ENCODE results near the gene PCCA.
"Not testable (repeated sequence)": the region's sequence is repeated elsewhere in the genome, so short reads cannot be mapped to it uniquely, and the experiment has no call there.

PCCA gene

DNA sequence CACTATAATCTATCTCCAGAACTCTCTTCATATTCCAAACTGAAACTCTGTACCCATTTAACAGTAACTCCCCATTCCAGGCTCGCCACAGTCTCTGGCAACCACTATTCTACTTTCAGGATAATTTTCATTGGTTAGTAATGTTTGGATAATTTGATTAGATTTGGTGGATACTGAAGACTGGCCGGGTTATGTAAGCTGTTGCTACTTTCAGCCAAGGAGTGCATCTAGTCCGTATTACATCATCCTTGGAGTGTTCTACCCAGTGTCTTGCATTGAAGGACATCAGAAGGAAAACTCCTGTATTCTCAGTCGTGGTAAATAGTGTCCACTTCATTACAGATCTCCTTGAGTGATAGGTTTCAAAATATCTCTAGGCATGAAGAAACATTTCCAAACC is 60.5 kb downstream of the PCCA start:
- H3K27me3 ChIP-seq (ENCODE audit: low read length), result no peaks in the 10 kb centered on the region

DNA sequence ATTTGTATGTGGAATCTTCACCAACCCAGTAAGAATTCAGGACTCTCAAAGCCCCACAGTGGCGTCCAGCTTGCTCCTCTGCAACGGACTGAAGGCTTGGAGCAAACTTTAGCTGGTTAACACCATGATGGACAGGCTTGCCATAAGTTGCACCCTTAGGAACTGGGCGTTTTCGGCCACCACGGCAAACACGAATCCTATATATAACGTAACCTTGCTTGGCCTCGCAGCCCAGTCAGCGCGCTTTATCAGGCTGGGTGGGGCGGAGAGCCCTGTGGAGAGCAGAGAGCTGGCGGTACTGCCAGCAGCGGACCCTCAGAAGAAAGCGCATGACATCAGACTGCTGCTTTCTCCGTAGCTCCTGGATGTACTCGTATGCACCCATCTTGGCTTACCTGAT is 61.8 kb downstream of the PCCA start:
- not testable (repeated sequence) for H4K20me1 ChIP-seq (ENCODE audit: low read depth, low read length); H3K9me3 ChIP-seq (ENCODE audit: insufficient read depth, low read length); H3K4me3 ChIP-seq (ENCODE audit: insufficient read depth, low read length, poor library complexity, severe bottlenecking); H3K9ac ChIP-seq (ENCODE audit: low read length); H3K27me3 ChIP-seq (ENCODE audit: low read length); H3K79me2 ChIP-seq (ENCODE audit: insufficient read depth, low read length); H3K9me2 ChIP-seq (replicated peaks; ENCODE audit: insufficient read depth, low read length); H3K27ac ChIP-seq (ENCODE audit: low read depth, low read length); H3K4me2 ChIP-seq (ENCODE audit: low read depth, low read length, poor library complexity, severe bottlenecking); H3F3A ChIP-seq (ENCODE audit: insufficient read depth); H2AFZ ChIP-seq (ENCODE audit: low read depth, low read length, severe bottlenecking); H3K36me3 ChIP-seq (ENCODE audit: low read length)

More for the DNA sequence above, 60.5 kb downstream of the PCCA start:
- Histone ChIP-seq H3K27ac (ENCODE audit: low read depth, low read length) (no peak overlapping the region), H3K9me2 (replicated peaks; ENCODE audit: insufficient read depth, low read length) (no peaks in the 10 kb centered on the region), H3K4me3 (ENCODE audit: insufficient read depth, low read length, poor library complexity, severe bottlenecking) (no peak overlapping the region), H3K4me2 (ENCODE audit: low read depth, low read length, poor library complexity, severe bottlenecking) (no peak overlapping the region), H3F3A (ENCODE audit: insufficient read depth) (no peaks in the 10 kb centered on the region), H2AFZ (ENCODE audit: low read depth, low read length, severe bottlenecking) (no peak overlapping the region), H3K79me2 (ENCODE audit: insufficient read depth, low read length) (no peaks in the 10 kb centered on the region), H3K9ac (ENCODE audit: low read length) (no peak overlapping the region), H3K9me3 (ENCODE audit: insufficient read depth, low read length) (no peaks in the 10 kb centered on the region; the same call in 1 of the 2 replicates), H3K36me3 (ENCODE audit: low read length) (no peaks in the 10 kb centered on the region), H4K20me1 (ENCODE audit: low read depth, low read length) (no peaks in the 10 kb centered on the region)
- TF ChIP-seq, protein P1, sequence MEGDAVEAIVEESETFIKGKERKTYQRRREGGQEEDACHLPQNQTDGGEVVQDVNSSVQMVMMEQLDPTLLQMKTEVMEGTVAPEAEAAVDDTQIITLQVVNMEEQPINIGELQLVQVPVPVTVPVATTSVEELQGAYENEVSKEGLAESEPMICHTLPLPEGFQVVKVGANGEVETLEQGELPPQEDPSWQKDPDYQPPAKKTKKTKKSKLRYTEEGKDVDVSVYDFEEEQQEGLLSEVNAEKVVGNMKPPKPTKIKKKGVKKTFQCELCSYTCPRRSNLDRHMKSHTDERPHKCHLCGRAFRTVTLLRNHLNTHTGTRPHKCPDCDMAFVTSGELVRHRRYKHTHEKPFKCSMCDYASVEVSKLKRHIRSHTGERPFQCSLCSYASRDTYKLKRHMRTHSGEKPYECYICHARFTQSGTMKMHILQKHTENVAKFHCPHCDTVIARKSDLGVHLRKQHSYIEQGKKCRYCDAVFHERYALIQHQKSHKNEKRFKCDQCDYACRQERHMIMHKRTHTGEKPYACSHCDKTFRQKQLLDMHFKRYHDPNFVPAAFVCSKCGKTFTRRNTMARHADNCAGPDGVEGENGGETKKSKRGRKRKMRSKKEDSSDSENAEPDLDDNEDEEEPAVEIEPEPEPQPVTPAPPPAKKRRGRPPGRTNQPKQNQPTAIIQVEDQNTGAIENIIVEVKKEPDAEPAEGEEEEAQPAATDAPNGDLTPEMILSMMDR (IDR thresholded peaks at IDR 0.05; ENCODE audit: insufficient read depth, low read length, poor library complexity, severe bottlenecking), result no peak
- no peak for TF ChIP-seq EZH2phosphoT487 (conservative IDR thresholded peaks at IDR 0.05; ENCODE audit: low read length)

DNA sequence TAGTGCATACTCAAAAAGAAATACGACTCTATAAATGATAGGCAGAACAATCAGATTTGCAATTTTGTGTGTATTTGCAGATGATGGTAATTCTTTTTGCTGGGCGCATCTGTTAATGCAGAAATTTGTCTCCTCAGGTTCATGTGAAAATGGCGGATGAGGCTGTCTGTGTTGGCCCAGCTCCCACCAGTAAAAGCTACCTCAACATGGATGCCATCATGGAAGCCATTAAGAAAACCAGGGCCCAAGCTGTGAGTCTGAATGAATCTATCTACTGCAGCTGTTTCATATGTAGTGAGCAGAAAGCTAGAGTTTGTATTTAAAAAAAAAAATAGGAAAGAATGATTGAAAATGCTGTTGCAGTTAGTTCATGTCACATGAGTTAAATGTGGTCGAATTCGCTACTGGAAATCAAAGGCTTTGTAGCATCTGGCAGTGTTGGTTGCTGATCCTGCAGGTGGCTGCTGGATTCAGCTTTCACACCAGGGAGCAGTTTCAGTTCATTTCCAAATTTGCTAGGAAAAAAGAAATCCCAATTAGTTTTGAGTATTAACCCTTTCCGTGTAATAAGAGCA is 66.0 kb downstream of the PCCA start:
- no peaks in the 10 kb centered on the region for H3K36me3 ChIP-seq (ENCODE audit: low read length)
- no peaks in the 10 kb centered on the region for H4K20me1 ChIP-seq (ENCODE audit: low read depth, low read length)
- no peak overlapping the region for H3K27ac ChIP-seq (ENCODE audit: low read depth, low read length)
- H3K79me2 ChIP-seq (ENCODE audit: insufficient read depth, low read length), result no peaks in the 10 kb centered on the region
- H3K9me2 ChIP-seq (replicated peaks; ENCODE audit: insufficient read depth, low read length), result no peaks in the 10 kb centered on the region
- H3K4me2 ChIP-seq (ENCODE audit: low read depth, low read length, poor library complexity, severe bottlenecking), result no peak overlapping the region
- H3K4me3 ChIP-seq (ENCODE audit: insufficient read depth, low read length, poor library complexity, severe bottlenecking), result no peak overlapping the region
- no peaks in the 10 kb centered on the region for H3K9me3 ChIP-seq (ENCODE audit: insufficient read depth, low read length)
- TF ChIP-seq, protein P1 (IDR thresholded peaks at IDR 0.05; ENCODE audit: insufficient read depth, low read length, poor library complexity, severe bottlenecking), result no peak
- no peak for TF ChIP-seq EZH2phosphoT487 (conservative IDR thresholded peaks at IDR 0.05; ENCODE audit: low read length)
- no peak overlapping the region for H2AFZ ChIP-seq (ENCODE audit: low read depth, low read length, severe bottlenecking)
- no peaks in the 10 kb centered on the region for H3K27me3 ChIP-seq (ENCODE audit: low read length)
- H3F3A ChIP-seq (ENCODE audit: insufficient read depth), result no peaks in the 10 kb centered on the region
- H3K9ac ChIP-seq (ENCODE audit: low read length), result no peak overlapping the region

DNA sequence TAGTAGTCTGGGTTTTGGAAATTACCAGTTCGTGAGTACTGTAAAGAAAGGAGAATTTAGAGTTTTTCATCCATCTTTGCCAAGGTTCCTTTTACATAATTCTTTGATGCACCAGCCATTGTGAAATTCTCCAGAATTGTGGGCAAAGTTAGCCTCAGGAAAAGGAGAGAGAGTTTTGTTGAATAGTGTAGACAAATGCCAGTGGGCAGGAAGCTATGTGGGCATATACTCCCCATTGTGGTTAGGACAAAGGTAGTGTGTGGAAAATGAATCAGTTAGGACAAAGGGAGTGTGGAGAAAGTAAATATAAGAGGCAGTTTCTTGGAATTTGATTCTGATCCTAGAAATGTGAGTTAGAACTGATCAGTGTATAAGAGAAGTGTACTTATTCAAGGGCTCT is 67.9 kb downstream of the PCCA start:
- H3K27me3 ChIP-seq (ENCODE audit: low read length), result no peaks in the 10 kb centered on the region
- no peaks in the 10 kb centered on the region for H3K9me3 ChIP-seq (ENCODE audit: insufficient read depth, low read length)
- H3K9me2 ChIP-seq (replicated peaks; ENCODE audit: insufficient read depth, low read length), result no peaks in the 10 kb centered on the region
- no peaks in the 10 kb centered on the region for H3K36me3 ChIP-seq (ENCODE audit: low read length)
- no peak overlapping the region for H3K4me3 ChIP-seq (ENCODE audit: insufficient read depth, low read length, poor library complexity, severe bottlenecking)
- no peaks in the 10 kb centered on the region for H4K20me1 ChIP-seq (ENCODE audit: low read depth, low read length)
- no peak overlapping the region for H3K4me2 ChIP-seq (ENCODE audit: low read depth, low read length, poor library complexity, severe bottlenecking)
- TF ChIP-seq, protein P1 (IDR thresholded peaks at IDR 0.05; ENCODE audit: insufficient read depth, low read length, poor library complexity, severe bottlenecking), result no peak
- TF ChIP-seq EZH2phosphoT487 (conservative IDR thresholded peaks at IDR 0.05; ENCODE audit: low read length), result no peak
- H3F3A ChIP-seq (ENCODE audit: insufficient read depth), result no peaks in the 10 kb centered on the region
- no peaks in the 10 kb centered on the region for H3K79me2 ChIP-seq (ENCODE audit: insufficient read depth, low read length)
- no peak overlapping the region for H2AFZ ChIP-seq (ENCODE audit: low read depth, low read length, severe bottlenecking)
- no peak overlapping the region for H3K9ac ChIP-seq (ENCODE audit: low read length)
- no peak overlapping the region for H3K27ac ChIP-seq (ENCODE audit: low read depth, low read length)
